Measurements from ENCODE around the gene SYCP2L.
A peak's percentile ranks its signal among the peaks of the same experiment; 100 is the strongest.

Gene SYCP2L

GRCh38 chr6:11009353-11009752, 122.5 kb downstream of the SYCP2L start:
- TF ChIP-seq, protein P1, sequence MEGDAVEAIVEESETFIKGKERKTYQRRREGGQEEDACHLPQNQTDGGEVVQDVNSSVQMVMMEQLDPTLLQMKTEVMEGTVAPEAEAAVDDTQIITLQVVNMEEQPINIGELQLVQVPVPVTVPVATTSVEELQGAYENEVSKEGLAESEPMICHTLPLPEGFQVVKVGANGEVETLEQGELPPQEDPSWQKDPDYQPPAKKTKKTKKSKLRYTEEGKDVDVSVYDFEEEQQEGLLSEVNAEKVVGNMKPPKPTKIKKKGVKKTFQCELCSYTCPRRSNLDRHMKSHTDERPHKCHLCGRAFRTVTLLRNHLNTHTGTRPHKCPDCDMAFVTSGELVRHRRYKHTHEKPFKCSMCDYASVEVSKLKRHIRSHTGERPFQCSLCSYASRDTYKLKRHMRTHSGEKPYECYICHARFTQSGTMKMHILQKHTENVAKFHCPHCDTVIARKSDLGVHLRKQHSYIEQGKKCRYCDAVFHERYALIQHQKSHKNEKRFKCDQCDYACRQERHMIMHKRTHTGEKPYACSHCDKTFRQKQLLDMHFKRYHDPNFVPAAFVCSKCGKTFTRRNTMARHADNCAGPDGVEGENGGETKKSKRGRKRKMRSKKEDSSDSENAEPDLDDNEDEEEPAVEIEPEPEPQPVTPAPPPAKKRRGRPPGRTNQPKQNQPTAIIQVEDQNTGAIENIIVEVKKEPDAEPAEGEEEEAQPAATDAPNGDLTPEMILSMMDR (conservative IDR thresholded peaks at IDR 0.05) = no peak
- TF ChIP-seq ZFX (IDR thresholded peaks at IDR 0.05) = no peak
- peak overlapping the region; percentile 5; the same call in 1 of the 2 replicates for H3K27ac ChIP-seq

- H3K27ac ChIP-seq = peak overlapping the region; percentile 50
- TF ChIP-seq ZFX (IDR thresholded peaks at IDR 0.05) = no peak
- TF ChIP-seq, protein P1 (conservative IDR thresholded peaks at IDR 0.05) = peak; percentile 37
These were observed 125.0 kb downstream of the SYCP2L start for GRCh38 chr6:11011787-11012234.

DNA sequence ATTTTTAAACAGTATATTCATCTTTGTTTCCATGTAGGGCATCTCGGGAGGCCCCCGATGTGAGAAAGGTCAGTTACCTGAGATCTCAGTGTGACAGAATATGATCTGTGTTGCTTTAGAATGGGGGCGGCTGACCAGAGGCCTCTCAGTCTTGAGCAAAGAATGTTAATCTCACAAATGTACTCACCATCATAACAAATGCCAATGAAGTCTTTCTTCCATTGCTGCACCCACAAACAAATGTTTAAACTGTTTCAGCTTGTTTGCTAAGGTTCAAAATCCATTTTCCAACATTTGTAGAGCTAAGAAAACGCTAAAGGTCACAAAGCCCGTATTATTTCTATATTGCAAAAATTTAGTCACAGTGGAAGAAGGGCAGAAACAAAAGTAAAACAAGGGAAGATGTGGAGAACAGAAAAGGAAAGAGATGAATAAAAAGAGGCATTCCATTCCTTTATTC, 125.5 kb downstream of the SYCP2L start:
- TF ChIP-seq ZFX (IDR thresholded peaks at IDR 0.05) = no peak
- TF ChIP-seq, protein P1 (conservative IDR thresholded peaks at IDR 0.05) = no peak
- peak overlapping the region; percentile 50; the same call in 1 of the 2 replicates for H3K27ac ChIP-seq

DNA sequence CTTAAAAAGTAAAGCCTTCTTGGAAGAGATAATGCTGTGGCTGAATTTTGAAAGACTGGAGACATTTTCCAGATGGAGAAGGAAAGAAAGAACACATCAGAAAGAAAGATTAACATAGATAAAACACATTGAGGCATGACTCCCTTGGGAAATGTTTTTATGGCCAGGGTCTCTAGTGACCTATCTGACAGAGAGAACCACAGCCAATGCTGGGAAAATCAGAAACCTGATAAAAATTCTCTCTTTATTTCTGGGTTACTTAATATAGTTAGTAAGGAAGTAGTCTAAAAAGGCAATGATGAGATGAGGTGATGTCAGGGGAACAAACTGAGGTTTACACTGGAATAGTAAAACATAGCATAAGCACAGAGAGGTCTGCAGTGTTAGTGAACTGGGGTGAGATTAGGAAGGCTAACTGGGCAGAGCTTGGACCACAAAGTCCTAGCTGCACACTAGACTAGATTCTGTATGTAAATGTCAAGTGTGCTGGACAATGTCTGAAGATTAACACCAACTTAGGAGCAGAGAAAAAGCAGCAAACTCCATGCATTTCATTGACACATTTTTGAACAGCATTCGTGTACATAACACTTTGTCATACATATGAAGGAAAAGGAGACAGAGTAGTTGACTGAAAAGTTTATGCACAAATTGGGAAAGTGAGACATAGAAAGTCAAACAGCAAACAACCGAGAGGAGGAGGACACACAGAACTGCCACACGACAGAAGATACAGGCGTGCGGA, 126.3 kb downstream of the SYCP2L start:
- H3K27ac ChIP-seq = no peak overlapping the region
- TF ChIP-seq ZFX (IDR thresholded peaks at IDR 0.05) = no peak
- TF ChIP-seq, protein P1 (conservative IDR thresholded peaks at IDR 0.05) = no peak

- H3K27ac ChIP-seq = no peak overlapping the region
- TF ChIP-seq, protein P1 (conservative IDR thresholded peaks at IDR 0.05) = no peak
- TF ChIP-seq ZFX (IDR thresholded peaks at IDR 0.05) = no peak
These were observed 126.8 kb downstream of the SYCP2L start for GRCh38 chr6:11013721-11014070.

GRCh38 chr6:11015102-11015501, 128.2 kb downstream of the SYCP2L start:
- no peak overlapping the region for H3K27ac ChIP-seq
- TF ChIP-seq ZFX (IDR thresholded peaks at IDR 0.05) = no peak
- TF ChIP-seq, protein P1 (conservative IDR thresholded peaks at IDR 0.05) = no peak

DNA sequence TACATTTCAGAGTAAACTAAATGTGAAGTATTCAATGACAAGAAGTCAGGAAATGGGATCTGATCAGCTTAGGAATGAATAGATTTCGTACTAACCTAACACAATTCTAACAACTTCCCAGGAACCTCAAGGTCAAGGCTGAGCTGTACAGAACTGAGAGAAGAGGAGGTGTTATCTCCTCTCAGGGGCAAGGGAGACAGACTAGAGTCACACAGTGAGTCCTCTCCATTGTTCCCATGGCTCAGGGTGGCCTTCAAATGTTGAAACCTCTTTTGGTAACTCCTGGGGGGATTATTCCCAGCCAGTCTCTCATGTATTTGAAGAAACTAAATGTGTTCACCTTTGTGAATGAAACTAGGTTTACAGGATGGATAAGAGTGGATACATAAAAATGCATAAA, 129.6 kb downstream of the SYCP2L start:
- no peak for TF ChIP-seq ZFX (IDR thresholded peaks at IDR 0.05)
- TF ChIP-seq, protein P1 (conservative IDR thresholded peaks at IDR 0.05) = no peak
- no peak overlapping the region for H3K27ac ChIP-seq

All from C4-2B (cell line).